Nephron (organoid): ENCODE data around the gene IFIT3.
A peak's percentile ranks its signal among the peaks of the same experiment; 100 is the strongest.

Experiments used
- H3K27ac Mint-ChIP-seq, 3 experiments: 2 replicates each; pipeline ENCODE4 v1.8.0; 2020; ENCODE audit warnings: mixed read lengths in 3 of 3, mild to moderate bottlenecking in 2 of 3, moderate library complexity in 1 of 3
- H3K27me3 Mint-ChIP-seq: 2 replicates; pipeline ENCODE4 v1.8.0; 2021; ENCODE audit warnings: low read depth, mild to moderate bottlenecking, moderate library complexity, mixed read lengths
- H3K36me3 Mint-ChIP-seq: 2 replicates; pipeline ENCODE4 v1.8.0; 2020; ENCODE audit warnings: low read depth, mixed read lengths
- H3K4me1 Mint-ChIP-seq: 2 replicates; pipeline ENCODE4 v1.8.0; 2020; ENCODE audit warnings: mixed read lengths
- H3K4me3 Mint-ChIP-seq, 3 experiments: 2 replicates each; pipeline ENCODE4 v1.8.0; 2020; ENCODE audit warnings: mild to moderate bottlenecking in 3 of 3, mixed read lengths in 3 of 3, moderate library complexity in 2 of 3
- H3K9me3 Mint-ChIP-seq: 2 replicates; pipeline ENCODE4 v1.8.0; 2020; ENCODE audit warnings: mixed read lengths
- CTCF ChIP-seq, 3 experiments: fragments of 200-600 bp; sonication (generic); IDR thresholded peaks; one replicate each; pipeline ENCODE4 v1.5.0; 2021; ENCODE audit warnings: antibody characterized with exemption in 3 of 3; ENCODE audit not compliant: unreplicated experiment in 3 of 3

IFIT3 gene

DNA sequence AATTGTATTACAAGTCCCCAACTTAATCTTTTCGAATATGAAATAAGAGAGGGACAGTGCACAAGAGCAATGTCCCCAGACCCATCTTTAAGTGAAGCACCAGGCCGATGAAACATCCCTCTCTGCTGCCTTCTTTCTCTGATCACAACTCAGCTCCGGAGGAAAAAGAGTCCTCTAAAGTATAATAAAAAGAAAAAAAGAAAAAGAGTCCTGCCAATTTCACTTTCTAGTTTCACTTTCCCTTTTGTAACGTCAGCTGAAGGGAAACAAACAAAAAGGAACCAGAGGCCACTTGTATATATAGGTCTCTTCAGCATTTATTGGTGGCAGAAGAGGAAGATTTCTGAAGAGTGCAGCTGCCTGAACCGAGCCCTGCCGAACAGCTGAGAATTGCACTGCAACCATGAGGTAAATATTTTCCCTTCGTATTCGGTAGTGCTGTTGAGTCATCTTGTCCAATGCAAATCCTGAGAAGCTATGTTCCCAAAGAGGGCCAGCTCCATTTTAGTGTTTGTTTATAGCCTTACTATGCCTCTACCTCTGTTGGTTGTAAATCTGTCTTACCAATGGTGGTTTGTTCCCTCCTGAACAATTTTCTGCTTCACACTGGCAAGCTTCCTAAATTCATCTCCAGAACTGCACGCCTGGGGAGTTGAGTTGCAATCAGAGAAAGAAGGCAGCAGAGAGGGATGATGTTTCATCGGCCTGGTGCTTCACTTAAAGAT, 25.9 kb upstream of the IFIT3 start, which contains the start of gene IFIT2:
Gene IFIT2 (plus strand): TSS at position 326 of the 725 bp plus-strand sequence. CDS start 78 bp downstream, at position 404.
- Mint-ChIP-seq H3K9me3 (peaks cover 9% of the 10 kb centered on the region), H3K27ac (peak within 1 kb of the TSS; percentile 94 to 99 (median 99)), H3K36me3 (peaks cover 8% of the 10 kb centered on the region), H3K4me3 (peak within 1 kb of the TSS; percentile 31 to 84 (median 81)), H3K4me1 (peaks cover 41% of the 10 kb centered on the region), H3K27me3 (no peaks in the 10 kb centered on the region)
- no peak for TF ChIP-seq CTCF (IDR thresholded peaks at IDR 0.05; ENCODE audit: unreplicated experiment in 3 of 3)

DNA sequence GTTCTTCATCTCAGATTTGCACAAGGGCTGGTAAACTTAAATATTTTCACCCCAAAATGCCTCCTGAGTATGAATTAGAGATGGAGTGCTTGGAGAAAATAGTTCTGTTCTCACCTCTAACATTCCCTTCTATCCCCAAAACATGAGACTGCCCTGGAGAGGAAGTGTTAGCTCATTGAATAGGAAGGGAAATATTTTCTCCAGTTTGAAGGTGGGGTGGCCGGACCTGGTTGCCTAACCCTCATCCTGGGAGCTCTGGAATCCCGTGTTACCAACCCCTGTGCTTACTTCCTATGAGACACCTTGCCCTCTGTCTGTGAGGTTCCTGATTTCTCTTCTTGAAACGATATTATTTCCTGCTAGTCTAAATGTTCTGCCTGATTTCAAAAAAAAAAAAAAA, 25.2 kb upstream of the IFIT3 start:
- Mint-ChIP-seq H3K36me3 (peaks cover 8% of the 10 kb centered on the region), H3K27me3 (no peaks in the 10 kb centered on the region), H3K4me1 (peaks cover 43% of the 10 kb centered on the region), H3K9me3 (peaks cover 9% of the 10 kb centered on the region), H3K4me3 (peak overlapping the region; percentile 31 to 84 (median 81)), H3K27ac (peak overlapping the region; percentile 94 to 99 (median 99))
- no peak for TF ChIP-seq CTCF (IDR thresholded peaks at IDR 0.05; ENCODE audit: unreplicated experiment in 3 of 3)

DNA sequence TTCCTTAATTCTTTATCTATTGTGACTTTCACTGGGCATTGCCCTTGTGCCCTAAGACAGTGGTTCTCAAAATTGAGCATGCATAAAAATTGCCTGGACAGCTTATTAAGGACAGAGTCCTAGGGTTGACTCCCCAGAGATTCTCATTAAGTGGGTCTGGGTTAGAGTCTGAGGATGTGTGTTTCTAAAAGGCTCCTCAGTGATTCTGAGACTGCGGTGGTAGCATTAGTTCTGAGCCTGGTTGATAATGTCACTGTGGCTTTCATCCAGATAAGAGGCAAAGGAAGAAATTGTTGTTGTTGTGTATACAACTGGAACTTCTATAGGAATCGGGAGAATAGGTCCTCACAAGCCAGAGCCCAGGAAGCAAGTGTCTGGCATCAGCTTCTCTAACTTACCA, 24.6 kb upstream of the IFIT3 start:
- H3K36me3 Mint-ChIP-seq = peaks cover 8% of the 10 kb centered on the region
- H3K4me3 Mint-ChIP-seq = peak overlapping the region in 2 of 3 experiments; percentile 18 to 81
- peaks cover 43% of the 10 kb centered on the region for H3K4me1 Mint-ChIP-seq
- no peaks in the 10 kb centered on the region for H3K27me3 Mint-ChIP-seq
- peak overlapping the region; percentile 26 to 99 (median 99) for H3K27ac Mint-ChIP-seq
- H3K9me3 Mint-ChIP-seq = peaks cover 9% of the 10 kb centered on the region
- TF ChIP-seq CTCF (IDR thresholded peaks at IDR 0.05; ENCODE audit: unreplicated experiment in 3 of 3) = no peak

DNA sequence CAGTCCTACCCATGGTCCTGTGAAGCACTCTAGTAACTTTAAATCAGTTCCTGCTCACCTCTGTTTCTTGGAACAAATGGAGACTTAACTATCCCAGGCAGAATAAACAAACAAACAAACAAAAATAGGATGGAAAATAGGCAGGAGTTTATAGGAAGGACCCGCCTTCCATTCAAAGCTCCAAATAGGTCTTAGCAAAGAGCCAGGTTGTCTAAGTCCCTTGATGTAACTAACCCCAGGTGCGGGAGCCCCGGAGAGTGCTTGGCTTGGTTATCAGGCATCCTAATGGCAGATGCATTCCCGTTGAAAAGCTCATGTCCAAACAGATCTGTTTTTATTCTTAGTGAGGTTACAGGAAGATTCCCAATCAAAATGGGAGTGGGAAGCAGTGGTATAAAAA, 23.8 kb upstream of the IFIT3 start:
- TF ChIP-seq CTCF (IDR thresholded peaks at IDR 0.05; ENCODE audit: unreplicated experiment in 3 of 3) = no peak
- no peaks in the 10 kb centered on the region for H3K27me3 Mint-ChIP-seq
- H3K36me3 Mint-ChIP-seq = peaks cover 6% of the 10 kb centered on the region
- H3K4me1 Mint-ChIP-seq = peaks cover 43% of the 10 kb centered on the region
- peaks cover 6% of the 10 kb centered on the region for H3K9me3 Mint-ChIP-seq
- peak overlapping the region in 1 of 3 experiments; percentile 18 for H3K4me3 Mint-ChIP-seq
- H3K27ac Mint-ChIP-seq = peak overlapping the region in 2 of 3 experiments; percentile 99

GRCh38 chr10:89304446-89304845, 23.4 kb upstream of the IFIT3 start:
- peak overlapping the region in 1 of 3 experiments; percentile 99 for H3K27ac Mint-ChIP-seq
- H3K36me3 Mint-ChIP-seq = peaks cover 2% of the 10 kb centered on the region
- no peak overlapping the region for H3K4me3 Mint-ChIP-seq
- H3K4me1 Mint-ChIP-seq = peaks cover 43% of the 10 kb centered on the region
- no peak for TF ChIP-seq CTCF (IDR thresholded peaks at IDR 0.05; ENCODE audit: unreplicated experiment in 3 of 3)
- H3K9me3 Mint-ChIP-seq = peaks cover 2% of the 10 kb centered on the region
- H3K27me3 Mint-ChIP-seq = no peaks in the 10 kb centered on the region

DNA sequence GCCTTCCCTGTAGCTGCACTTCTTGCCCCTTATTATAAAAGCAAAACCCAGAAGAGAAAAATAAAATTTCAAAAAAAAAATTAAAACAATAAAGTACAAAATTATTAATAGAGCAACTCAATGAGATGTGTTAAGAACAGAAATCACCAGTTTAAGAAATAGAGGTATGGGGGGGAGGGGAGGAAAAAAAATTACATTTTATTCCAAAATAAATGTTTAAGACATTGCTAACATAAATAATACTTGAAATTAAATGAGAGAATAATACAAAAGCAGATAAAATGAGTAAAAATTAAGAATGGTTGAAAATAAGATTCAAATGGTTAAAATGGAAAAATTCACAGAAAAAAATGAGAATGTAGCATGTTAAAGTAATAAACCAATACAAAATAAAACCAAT, 22.9 kb upstream of the IFIT3 start:
- no peak overlapping the region for H3K4me3 Mint-ChIP-seq
- no peaks in the 10 kb centered on the region for H3K27me3 Mint-ChIP-seq
- no peaks in the 10 kb centered on the region for H3K9me3 Mint-ChIP-seq
- no peak overlapping the region for H3K27ac Mint-ChIP-seq
- peaks cover 43% of the 10 kb centered on the region for H3K4me1 Mint-ChIP-seq
- no peak for TF ChIP-seq CTCF (IDR thresholded peaks at IDR 0.05; ENCODE audit: unreplicated experiment in 3 of 3)
- no peaks in the 10 kb centered on the region for H3K36me3 Mint-ChIP-seq
